ENCODE measurements around the gene CHI3L1. TPM values are rescaled to one million over a fixed set of nuclear protein-coding genes. Genes with fewer than 3 reads are reported as not detected.
A peak's percentile ranks its signal among the peaks of the same experiment; 100 is the strongest.

Gene CHI3L1
- total RNA-seq, 1 donor from 2014 or later = 7.4 TPM

GRCh38 chr1:203142124-203142523, 44.4 kb downstream of the CHI3L1 start:
- intact Hi-C loops (cut with DNase I) = no loop called here
- no peak for DNase-seq (ENCODE audit: low spot score)

- intact Hi-C loops (cut with DNase I) = no loop called here
- no peak for DNase-seq (ENCODE audit: low spot score)
These were observed 45.6 kb downstream of the CHI3L1 start for GRCh38 chr1:203140743-203141520.

GRCh38 chr1:203139976-203140475, 46.5 kb downstream of the CHI3L1 start:
- intact Hi-C loops (cut with DNase I) = no loop called here
- no peak for DNase-seq (ENCODE audit: low spot score)

GRCh38 chr1:203138066-203138465, 48.4 kb downstream of the CHI3L1 start:
- intact Hi-C loops (cut with DNase I) = no loop called here
- DNase-seq (ENCODE audit: low spot score) = no peak

- intact Hi-C loops (cut with DNase I) = no loop called here
- no peak for DNase-seq (ENCODE audit: low spot score)
These were observed 49.2 kb downstream of the CHI3L1 start for GRCh38 chr1:203137324-203137723.

GRCh38 chr1:203136409-203137042, 50.0 kb downstream of the CHI3L1 start:
- no peak for DNase-seq (ENCODE audit: low spot score)
- intact Hi-C loops (cut with DNase I) = no loop called here

GRCh38 chr1:203135636-203136305, 50.7 kb downstream of the CHI3L1 start:
- peak; percentile 74 for DNase-seq (ENCODE audit: low spot score)
- intact Hi-C loops (cut with DNase I) = no loop called here

GRCh38 chr1:203133970-203134725, 52.4 kb downstream of the CHI3L1 start:
- intact Hi-C loops (cut with DNase I) = no loop called here
- peak; percentile 19 for DNase-seq (ENCODE audit: low spot score)

GRCh38 chr1:203131548-203132200, 54.8 kb downstream of the CHI3L1 start:
- intact Hi-C loops (cut with DNase I) = no loop called here
- peak; percentile 68 for DNase-seq (ENCODE audit: low spot score)

GRCh38 chr1:203130358-203130985, 56.0 kb downstream of the CHI3L1 start:
- peak; percentile 56 for DNase-seq (ENCODE audit: low spot score)
- intact Hi-C loops (cut with DNase I) = no loop called here

GRCh38 chr1:203129501-203130231, 56.8 kb downstream of the CHI3L1 start:
- peak; percentile 89 for DNase-seq (ENCODE audit: low spot score)
- intact Hi-C loops (cut with DNase I) = loop anchor here (2.0 to 5.0 kb wide), 2 partner anchors 61 to 198 kb away; no protein-coding TSS in a partner anchor

Other genes with a start within 250 kb of the CHI3L1 start
- 89.5 TPM for gene ADIPOR1, start 228.4 kb downstream of the CHI3L1 start, total RNA-seq
- 186 TPM for gene CYB5R1, start 219.4 kb downstream of the CHI3L1 start, total RNA-seq
- 27.7 TPM for gene TMEM183A, start 179.3 kb downstream of the CHI3L1 start, total RNA-seq
- 46.7 TPM for gene PPFIA4, start 160.2 kb downstream of the CHI3L1 start, total RNA-seq
- 0.16 TPM for gene MYOG, start 100.7 kb downstream of the CHI3L1 start, total RNA-seq
- 12.1 TPM for gene ADORA1, start 59.0 kb downstream of the CHI3L1 start, total RNA-seq
- gene MYBPH, start 10.9 kb downstream of the CHI3L1 start, total RNA-seq = not detected
- not detected for gene CHIT1, start 43.0 kb upstream of the CHI3L1 start, total RNA-seq
- gene BTG2, start 118.8 kb upstream of the CHI3L1 start, total RNA-seq = 54.2 TPM
- gene FMOD, start 164.4 kb upstream of the CHI3L1 start, total RNA-seq = 66.0 TPM